Measurements from ENCODE around the gene SPIRE1.

SPIRE1 gene

DNA sequence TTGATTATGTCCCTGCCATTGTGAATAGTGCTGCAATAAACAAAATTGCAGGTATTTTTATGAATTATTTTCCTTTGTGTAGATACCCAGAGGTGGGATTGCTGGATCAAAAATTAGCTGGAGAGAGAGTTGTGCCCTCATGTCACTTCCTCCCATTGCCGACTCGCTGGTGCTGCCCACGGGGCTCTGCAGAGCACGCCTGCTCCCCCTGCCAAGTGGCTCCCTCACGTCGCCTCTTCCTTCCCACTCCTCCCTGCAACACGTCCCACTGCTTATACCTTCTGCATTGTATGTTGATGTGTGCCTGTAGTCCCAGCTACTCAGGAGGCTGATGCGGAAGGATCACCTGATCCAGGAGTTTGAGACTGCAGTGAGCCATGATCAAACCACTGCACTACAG, 222.0 kb downstream of the SPIRE1 start:
- Mint-ChIP-seq H3K4me1 (ENCODE audit: low read depth) (no peaks in the 10 kb centered on the region), H3K4me3 (no peak overlapping the region), H3K27ac (no peak overlapping the region), H3K9me3 (no peaks in the 10 kb centered on the region), H3K36me3 (ENCODE audit: low read depth) (peaks cover 2% of the 10 kb centered on the region), H3K27me3 (ENCODE audit: low read depth) (no peaks in the 10 kb centered on the region)
- DNase-seq (ENCODE audit: low spot score): no peak

DNA sequence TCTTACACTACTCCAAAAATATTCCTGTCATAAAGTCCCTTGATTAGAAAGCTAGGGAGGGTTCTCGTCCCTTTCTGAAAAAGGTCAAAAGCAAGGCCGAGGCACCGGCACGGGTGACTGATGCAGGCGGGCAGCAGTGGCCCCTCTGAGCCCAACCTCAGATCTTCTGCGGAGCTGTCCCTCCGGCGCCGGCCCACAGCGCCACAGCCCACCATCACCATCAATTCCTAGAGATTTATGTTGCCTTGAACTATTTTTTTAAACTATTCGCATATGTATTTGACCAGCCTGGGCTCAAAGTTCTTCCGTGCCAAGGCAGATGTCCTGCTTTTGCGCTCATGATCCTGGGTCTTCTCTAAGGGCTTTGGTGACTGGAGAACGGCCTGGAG, 223.4 kb downstream of the SPIRE1 start:
- no peaks in the 10 kb centered on the region for H3K9me3 Mint-ChIP-seq

GRCh38 chr18:12433829-12434540, 223.9 kb downstream of the SPIRE1 start:
- no peaks in the 10 kb centered on the region for H3K9me3 Mint-ChIP-seq
- H3K27me3 Mint-ChIP-seq (ENCODE audit: low read depth): no peaks in the 10 kb centered on the region
- H3K36me3 Mint-ChIP-seq (ENCODE audit: low read depth): peaks cover 2% of the 10 kb centered on the region
- H3K4me3 Mint-ChIP-seq: no peak overlapping the region
- no peak for DNase-seq (ENCODE audit: low spot score)
- H3K4me1 Mint-ChIP-seq (ENCODE audit: low read depth): no peaks in the 10 kb centered on the region
- no peak overlapping the region for H3K27ac Mint-ChIP-seq

More for the DNA sequence above, 223.4 kb downstream of the SPIRE1 start:
- Mint-ChIP-seq H3K4me1 (ENCODE audit: low read depth) (no peaks in the 10 kb centered on the region), H3K27me3 (ENCODE audit: low read depth) (no peaks in the 10 kb centered on the region), H3K4me3 (no peak overlapping the region), H3K36me3 (ENCODE audit: low read depth) (peaks cover 2% of the 10 kb centered on the region), H3K27ac (no peak overlapping the region)
- no peak for DNase-seq (ENCODE audit: low spot score)

GRCh38 chr18:12432881-12433280, 225.0 kb downstream of the SPIRE1 start:
- Mint-ChIP-seq H3K4me1 (ENCODE audit: low read depth) (no peaks in the 10 kb centered on the region), H3K4me3 (no peak overlapping the region), H3K36me3 (ENCODE audit: low read depth) (peaks cover 2% of the 10 kb centered on the region), H3K27me3 (ENCODE audit: low read depth) (no peaks in the 10 kb centered on the region), H3K9me3 (no peaks in the 10 kb centered on the region), H3K27ac (no peak overlapping the region)
- no peak for DNase-seq (ENCODE audit: low spot score)

GRCh38 chr18:12432196-12432595, 225.7 kb downstream of the SPIRE1 start:
- Mint-ChIP-seq H3K9me3 (no peaks in the 10 kb centered on the region), H3K4me3 (no peak overlapping the region), H3K36me3 (ENCODE audit: low read depth) (peaks cover 2% of the 10 kb centered on the region), H3K27ac (no peak overlapping the region), H3K4me1 (ENCODE audit: low read depth) (no peaks in the 10 kb centered on the region), H3K27me3 (ENCODE audit: low read depth) (no peaks in the 10 kb centered on the region)
- no peak for DNase-seq (ENCODE audit: low spot score)

DNA sequence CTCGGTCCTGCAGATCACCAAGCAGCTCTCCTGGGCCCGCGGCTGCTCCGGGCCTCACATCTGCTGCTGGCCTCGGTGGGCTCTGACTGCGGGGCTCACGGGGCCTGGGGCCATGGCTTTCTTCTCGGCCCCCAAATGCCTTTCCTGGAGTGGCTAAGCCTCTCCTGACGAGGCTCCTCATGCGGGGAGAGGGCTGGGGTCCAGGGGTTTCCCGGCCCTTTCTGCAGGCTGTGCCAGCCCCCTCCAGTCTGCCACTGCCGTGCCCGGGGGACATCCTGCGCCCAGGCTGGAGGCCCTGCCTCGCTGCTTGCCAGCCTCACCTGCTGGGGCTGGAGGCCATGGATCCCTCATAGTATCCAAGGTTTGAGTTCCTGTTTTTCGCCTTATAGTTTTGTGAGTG, 226.3 kb downstream of the SPIRE1 start:
- Mint-ChIP-seq H3K9me3 (no peaks in the 10 kb centered on the region), H3K4me1 (ENCODE audit: low read depth) (no peaks in the 10 kb centered on the region), H3K36me3 (ENCODE audit: low read depth) (peaks cover 2% of the 10 kb centered on the region), H3K4me3 (no peak overlapping the region), H3K27me3 (ENCODE audit: low read depth) (no peaks in the 10 kb centered on the region), H3K27ac (no peak overlapping the region)
- no peak for DNase-seq (ENCODE audit: low spot score)

DNA sequence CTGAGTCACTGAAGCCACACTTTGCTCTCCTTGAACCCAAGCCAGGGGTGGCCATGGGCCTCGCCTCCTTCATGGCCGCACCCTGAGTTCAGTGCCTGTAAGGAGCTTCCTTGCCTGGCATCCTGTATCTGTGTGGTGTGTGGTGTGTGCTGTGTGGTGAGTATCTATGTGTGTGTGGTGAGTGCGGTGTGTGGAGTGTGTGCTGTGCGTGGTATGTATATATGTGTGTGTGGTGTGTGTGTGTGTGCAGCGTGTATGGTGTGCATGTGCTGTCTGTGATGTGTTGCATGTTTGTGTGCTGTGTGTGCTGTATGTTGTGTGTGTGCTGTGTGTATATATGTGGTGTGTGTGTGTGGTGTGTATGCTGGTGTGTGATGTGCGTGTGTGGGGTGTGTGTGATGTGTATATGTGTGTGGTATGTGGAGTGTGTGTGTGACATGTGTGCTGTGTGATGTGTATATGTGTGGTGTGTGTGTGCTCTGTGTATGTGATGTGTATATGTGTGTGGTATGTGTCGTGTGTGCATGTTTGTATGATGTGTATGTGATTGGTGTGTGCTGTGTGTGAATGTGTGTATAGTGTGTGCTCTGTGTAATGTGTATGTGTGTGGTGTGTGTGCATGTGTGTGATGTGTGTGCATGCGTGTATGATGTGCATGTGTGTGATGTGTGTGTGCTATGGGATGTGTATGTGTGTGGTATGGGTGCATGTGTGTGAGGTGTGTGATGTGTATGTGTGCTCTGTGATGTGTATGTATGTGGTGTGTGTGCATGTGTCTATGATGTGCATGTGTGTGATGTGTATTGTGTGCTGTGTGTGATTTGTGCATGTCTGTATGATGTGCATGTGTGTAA, 227.5 kb downstream of the SPIRE1 start:
- DNase-seq (ENCODE audit: low spot score): no peak
- H3K36me3 Mint-ChIP-seq (ENCODE audit: low read depth): peaks cover 2% of the 10 kb centered on the region
- no peaks in the 10 kb centered on the region for H3K9me3 Mint-ChIP-seq
- no peak overlapping the region for H3K4me3 Mint-ChIP-seq
- H3K27me3 Mint-ChIP-seq (ENCODE audit: low read depth): no peaks in the 10 kb centered on the region
- no peaks in the 10 kb centered on the region for H3K4me1 Mint-ChIP-seq (ENCODE audit: low read depth)
- no peak overlapping the region for H3K27ac Mint-ChIP-seq

DNA sequence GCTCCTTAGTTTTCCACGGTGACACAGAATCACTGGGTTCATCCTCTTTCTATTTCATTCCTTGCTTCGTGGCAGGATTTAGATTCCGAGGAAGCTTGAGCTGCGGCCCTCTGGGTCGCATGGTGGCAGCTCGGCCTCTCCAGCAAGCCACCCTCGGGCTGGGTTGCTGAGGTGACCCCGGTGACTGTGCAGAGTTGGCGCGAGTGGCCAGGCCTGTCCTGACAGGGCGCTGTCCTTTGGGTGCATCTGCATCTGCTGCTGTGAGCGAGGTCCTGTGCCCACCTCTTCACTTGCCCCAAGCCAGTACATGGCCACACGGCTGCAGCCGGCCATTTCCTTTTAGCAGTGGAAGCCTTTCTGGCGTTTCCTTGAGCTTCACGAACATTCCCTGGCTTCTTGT, 228.4 kb downstream of the SPIRE1 start:
- H3K36me3 Mint-ChIP-seq (ENCODE audit: low read depth): peaks cover 2% of the 10 kb centered on the region
- H3K27ac Mint-ChIP-seq: no peak overlapping the region
- no peak for DNase-seq (ENCODE audit: low spot score)
- H3K9me3 Mint-ChIP-seq: no peaks in the 10 kb centered on the region
- no peaks in the 10 kb centered on the region for H3K4me1 Mint-ChIP-seq (ENCODE audit: low read depth)
- no peak overlapping the region for H3K4me3 Mint-ChIP-seq
- H3K27me3 Mint-ChIP-seq (ENCODE audit: low read depth): no peaks in the 10 kb centered on the region

DNA sequence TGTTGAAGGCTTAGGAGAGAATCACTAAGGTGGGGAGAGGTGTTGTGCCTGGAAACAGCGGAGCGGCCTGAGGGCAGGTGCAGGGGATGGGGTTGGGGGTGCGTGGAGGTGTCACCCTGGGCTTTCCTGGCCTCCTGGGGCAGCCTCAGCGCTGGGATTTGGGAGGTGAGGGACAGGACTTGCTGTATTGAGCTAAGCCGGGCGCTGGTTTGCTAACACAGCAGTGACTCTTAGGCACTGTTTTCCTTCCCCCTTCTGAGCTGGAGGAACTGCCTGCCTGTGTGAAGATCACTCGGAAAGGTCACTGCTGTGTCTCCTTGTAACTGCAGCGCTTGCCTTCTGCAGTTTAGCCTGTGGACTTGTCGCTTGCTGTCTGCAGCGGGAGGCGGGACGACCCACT, 229.0 kb downstream of the SPIRE1 start:
- Mint-ChIP-seq H3K27ac (no peak overlapping the region), H3K4me3 (no peak overlapping the region), H3K36me3 (ENCODE audit: low read depth) (peaks cover 2% of the 10 kb centered on the region), H3K9me3 (no peaks in the 10 kb centered on the region), H3K4me1 (ENCODE audit: low read depth) (no peaks in the 10 kb centered on the region), H3K27me3 (ENCODE audit: low read depth) (no peaks in the 10 kb centered on the region)
- no peak for DNase-seq (ENCODE audit: low spot score)

DNA sequence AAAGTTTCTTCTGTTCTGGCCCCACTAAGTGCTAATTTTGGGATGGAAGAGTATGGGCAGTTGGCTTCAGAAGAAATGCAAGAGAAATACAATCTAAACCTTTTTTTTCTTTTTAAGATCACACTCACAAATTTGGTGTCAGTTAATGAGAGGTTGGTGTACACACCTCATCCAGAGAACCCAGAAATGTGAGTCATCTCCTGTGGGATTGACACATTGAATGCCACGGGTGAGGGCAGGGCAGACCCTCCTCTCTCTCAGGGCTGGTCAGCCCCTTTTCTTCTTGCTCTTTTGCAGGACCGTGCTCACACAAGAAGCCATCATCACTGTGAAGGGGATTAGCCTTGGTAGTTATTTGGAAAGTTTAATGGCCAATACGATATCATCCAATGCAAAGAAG, 231.0 kb downstream of the SPIRE1 start:
- H3K27ac Mint-ChIP-seq: no peak overlapping the region
- H3K4me3 Mint-ChIP-seq: no peak overlapping the region
- H3K27me3 Mint-ChIP-seq (ENCODE audit: low read depth): no peaks in the 10 kb centered on the region
- H3K4me1 Mint-ChIP-seq (ENCODE audit: low read depth): no peaks in the 10 kb centered on the region
- H3K9me3 Mint-ChIP-seq: no peaks in the 10 kb centered on the region
- H3K36me3 Mint-ChIP-seq (ENCODE audit: low read depth): no peaks in the 10 kb centered on the region
- DNase-seq (ENCODE audit: low spot score): no peak

- H3K27ac Mint-ChIP-seq: no peak overlapping the region
- no peak overlapping the region for H3K4me3 Mint-ChIP-seq
- no peaks in the 10 kb centered on the region for H3K36me3 Mint-ChIP-seq (ENCODE audit: low read depth)
- no peaks in the 10 kb centered on the region for H3K27me3 Mint-ChIP-seq (ENCODE audit: low read depth)
- no peaks in the 10 kb centered on the region for H3K9me3 Mint-ChIP-seq
- DNase-seq (ENCODE audit: low spot score): no peak
- H3K4me1 Mint-ChIP-seq (ENCODE audit: low read depth): peaks cover 2% of the 10 kb centered on the region
Measured at GRCh38 chr18:12424252-12424651, 233.7 kb downstream of the SPIRE1 start.

- H3K27ac Mint-ChIP-seq: no peak overlapping the region
- no peaks in the 10 kb centered on the region for H3K36me3 Mint-ChIP-seq (ENCODE audit: low read depth)
- DNase-seq (ENCODE audit: low spot score): no peak
- H3K27me3 Mint-ChIP-seq (ENCODE audit: low read depth): no peaks in the 10 kb centered on the region
- H3K4me1 Mint-ChIP-seq (ENCODE audit: low read depth): peaks cover 2% of the 10 kb centered on the region
- no peak overlapping the region for H3K4me3 Mint-ChIP-seq
- no peaks in the 10 kb centered on the region for H3K9me3 Mint-ChIP-seq
Measured at GRCh38 chr18:12423820-12424219, 234.1 kb downstream of the SPIRE1 start.

GRCh38 chr18:12423393-12423792, 234.5 kb downstream of the SPIRE1 start:
- Mint-ChIP-seq H3K4me1 (ENCODE audit: low read depth) (peaks cover 6% of the 10 kb centered on the region), H3K4me3 (no peak overlapping the region), H3K27ac (no peak overlapping the region), H3K36me3 (ENCODE audit: low read depth) (peaks cover 2% of the 10 kb centered on the region), H3K27me3 (ENCODE audit: low read depth) (no peaks in the 10 kb centered on the region), H3K9me3 (no peaks in the 10 kb centered on the region)
- no peak for DNase-seq (ENCODE audit: low spot score)

DNA sequence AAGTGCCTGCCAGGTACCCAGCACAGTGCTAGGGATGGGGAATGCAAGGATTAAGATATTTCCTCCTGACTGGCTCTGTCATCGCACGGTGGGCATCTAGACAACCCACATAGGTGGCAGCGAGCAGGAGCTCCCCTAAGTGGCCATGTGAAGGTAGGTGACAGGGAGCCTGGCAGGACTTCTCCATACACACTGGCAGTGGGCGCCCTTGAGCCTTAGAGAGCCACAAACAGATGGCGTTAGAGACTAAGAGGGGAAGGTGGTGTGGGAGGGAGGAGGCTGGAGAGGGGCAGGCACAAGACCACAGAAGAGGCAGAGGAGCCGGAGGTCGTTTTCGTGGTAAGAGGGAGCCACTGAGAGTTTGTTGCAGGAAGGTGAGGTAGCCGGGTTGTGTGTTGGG, 235.0 kb downstream of the SPIRE1 start:
- Mint-ChIP-seq H3K27ac (no peak overlapping the region), H3K9me3 (no peaks in the 10 kb centered on the region), H3K4me1 (ENCODE audit: low read depth) (peaks cover 7% of the 10 kb centered on the region), H3K27me3 (ENCODE audit: low read depth) (no peaks in the 10 kb centered on the region), H3K36me3 (ENCODE audit: low read depth) (peaks cover 2% of the 10 kb centered on the region), H3K4me3 (no peak overlapping the region)
- DNase-seq (ENCODE audit: low spot score): no peak

All from T-helper 2 cell treated with Interferon-gamma antibody and Interleukin-4, amounts not matched to agents 5 μg/mL and 100 μg/mL, for 36 hours (primary cell).